ENCODE results near the gene CCNY.

CCNY gene

DNA sequence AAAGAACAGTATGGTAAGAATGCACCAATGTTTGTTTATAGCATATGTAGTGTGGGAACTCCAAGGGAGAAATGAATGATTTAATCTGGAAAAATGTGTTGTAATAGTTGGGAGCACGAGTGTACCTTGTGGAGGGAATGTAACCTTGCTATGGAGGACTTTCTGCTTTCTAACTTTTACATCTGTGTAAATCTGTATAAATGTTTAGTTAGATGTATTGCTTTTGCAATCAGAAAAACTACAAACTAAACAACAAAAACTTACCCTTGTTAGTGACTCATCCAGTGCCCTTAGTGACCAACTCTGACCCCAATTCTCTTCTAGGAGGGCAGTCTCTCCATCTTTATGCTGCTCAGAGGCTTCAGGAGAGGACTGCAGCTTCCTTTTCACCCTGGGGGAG lies 89.3 kb downstream of the CCNY start:
- peak; percentile 18 for DNase-seq (ENCODE audit: low read depth, low spot score)

DNA sequence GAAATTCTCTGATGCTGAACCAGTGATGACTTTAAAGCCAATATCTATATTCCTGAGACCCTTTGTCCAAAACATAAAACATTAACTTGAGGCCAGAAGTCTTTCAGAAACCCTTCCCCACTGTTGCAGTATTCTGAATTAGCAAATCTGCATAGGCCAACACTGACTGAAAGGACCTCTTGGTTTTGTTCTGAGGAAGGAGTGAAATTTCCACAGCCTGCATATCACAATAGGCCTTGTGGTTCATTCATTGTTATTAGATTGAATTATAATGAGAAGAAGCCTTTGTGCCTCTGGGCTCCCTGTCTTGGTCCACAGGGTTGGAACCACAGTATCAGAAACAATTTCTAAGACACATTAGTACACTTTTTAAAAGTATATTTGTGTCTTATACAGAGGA lies 90.3 kb downstream of the CCNY start:
- peak; percentile 12 for DNase-seq (ENCODE audit: low read depth, low spot score)

DNA sequence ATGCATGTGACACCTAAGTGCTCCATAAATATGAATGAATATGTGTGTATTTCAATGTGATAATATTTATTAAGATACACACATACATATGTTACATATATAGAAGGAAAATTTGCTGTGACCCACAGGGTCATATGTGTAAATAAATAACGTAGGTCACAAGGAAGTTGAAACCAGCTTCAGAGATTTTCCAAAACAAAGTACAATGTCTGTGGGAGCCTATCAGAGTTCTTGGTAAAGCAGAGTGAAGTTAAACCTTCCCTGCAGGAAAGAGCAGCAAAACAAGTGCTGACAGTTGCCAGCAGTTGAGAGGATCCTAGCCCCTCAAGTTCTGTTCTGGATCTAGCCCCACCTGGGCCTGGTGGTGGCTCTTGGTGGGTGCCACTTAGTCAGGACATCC lies 91.2 kb downstream of the CCNY start:
- DNase-seq (ENCODE audit: low read depth, low spot score), result no peak

DNA sequence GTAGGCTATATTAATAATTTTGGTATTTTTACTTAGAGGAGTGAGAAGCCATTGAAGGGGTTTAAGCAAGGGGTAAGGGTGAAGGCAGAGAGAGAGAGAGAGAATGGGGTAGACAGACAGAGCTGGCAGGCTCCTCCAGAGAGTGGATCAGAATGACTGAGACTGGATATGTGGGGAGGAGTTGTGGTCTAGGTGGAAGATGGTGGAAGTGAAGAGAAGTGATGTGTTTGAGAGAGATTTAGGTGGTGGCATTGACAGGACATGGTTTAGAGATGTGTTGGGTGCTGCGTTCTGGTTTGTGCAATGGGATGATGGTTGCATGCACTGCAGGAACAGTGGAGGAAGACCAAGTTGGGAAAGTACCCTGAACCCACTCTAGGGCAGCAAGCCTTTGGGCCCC lies 92.2 kb downstream of the CCNY start:
- DNase-seq (ENCODE audit: low read depth, low spot score), result no peak

DNA sequence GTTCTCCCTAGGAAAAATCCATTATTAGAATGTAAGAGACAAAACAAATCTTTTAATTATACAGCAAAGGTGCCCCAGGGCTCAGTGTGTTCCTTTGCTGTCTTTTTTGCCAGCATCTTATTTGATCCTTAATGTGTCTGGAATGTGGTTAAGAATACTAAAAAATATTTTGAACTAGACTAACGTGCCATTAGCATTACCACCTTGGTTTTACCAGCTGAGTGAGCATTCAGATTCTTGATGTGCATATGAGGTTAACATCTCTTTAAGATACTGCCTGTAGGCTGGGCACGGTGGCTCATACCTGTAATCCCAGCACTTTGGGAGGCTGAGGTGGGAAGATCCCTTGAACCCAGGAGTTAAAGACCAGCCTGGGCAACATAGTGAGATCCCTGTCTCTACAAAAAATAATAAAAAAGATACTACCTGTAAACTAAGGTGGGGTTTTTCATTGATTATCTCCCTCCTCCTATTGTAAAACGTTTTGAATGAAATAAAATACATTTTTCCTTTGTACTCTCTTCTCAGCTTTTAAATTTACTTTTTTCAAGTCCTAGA lies 96.6 kb downstream of the CCNY start:
- peak; percentile 66 for DNase-seq (ENCODE audit: low read depth, low spot score)

DNA sequence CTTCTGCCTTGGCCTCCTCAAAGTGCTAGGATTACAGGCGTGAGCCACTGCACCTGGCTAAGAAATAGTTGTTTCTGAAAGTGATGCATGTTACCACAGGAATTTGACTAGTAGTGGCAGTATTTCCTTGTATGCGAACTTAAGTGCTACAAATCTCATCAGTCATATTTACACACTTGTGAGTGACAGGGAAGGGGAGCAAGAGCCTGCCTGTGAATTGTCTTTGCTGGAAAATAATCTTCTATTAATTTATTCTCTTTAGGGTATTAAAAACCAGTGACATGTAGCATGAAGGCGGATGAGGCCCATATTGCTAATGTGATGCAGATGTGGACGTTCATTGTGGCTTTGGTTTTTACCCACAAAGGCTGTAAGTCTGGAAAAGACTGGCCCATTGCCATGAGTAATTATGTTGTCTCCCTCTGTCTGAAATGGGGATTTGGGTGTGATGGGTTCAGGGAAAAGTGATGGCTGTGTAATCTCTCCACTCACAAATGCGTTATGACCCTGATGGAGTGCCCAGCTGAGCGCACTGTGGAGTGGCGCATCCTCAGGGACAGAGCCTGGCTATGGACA lies 97.6 kb downstream of the CCNY start:
- peak; percentile 95 for DNase-seq (ENCODE audit: low read depth, low spot score)

DNA sequence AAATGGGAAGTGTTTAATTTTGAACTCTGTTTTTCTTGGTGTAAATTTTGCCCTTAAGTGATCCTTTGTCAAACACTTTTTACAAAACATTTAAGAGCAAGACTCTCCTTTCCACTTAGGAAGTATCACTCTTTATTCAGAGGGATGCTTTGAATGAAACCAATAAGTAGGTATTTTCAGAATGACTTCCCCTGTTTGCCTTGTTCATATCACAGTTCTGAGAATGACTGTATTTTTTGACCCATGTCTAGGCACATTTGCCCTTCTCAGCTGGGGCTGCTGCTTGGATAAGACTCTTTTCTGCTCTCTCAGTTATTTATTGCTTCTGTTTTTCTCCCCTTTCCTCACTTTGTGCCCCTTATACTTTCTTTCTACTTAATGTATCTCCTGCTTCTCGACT lies 98.2 kb downstream of the CCNY start:
- DNase-seq (ENCODE audit: low read depth, low spot score), result no peak

DNA sequence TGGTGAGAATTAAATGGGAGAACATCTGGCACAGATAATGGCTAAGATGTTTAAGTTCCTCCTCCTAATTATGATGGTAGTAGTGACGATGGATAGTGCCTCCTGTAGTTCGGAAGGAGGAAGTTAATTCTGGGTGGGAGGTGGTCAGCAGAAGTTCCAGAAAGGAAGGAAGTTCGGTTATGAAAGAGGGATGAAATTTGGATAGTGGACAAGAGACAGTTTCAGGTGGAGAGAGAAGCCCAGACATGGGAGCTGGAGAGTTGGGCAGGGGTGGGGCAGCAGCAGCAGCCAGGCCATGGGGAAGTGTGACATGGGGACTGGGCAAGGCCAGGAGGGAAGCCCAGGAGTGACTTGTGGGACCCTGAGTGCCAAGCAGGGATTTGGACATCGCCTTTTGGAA lies 99.5 kb downstream of the CCNY start:
- DNase-seq (ENCODE audit: low read depth, low spot score), result no peak

DNA sequence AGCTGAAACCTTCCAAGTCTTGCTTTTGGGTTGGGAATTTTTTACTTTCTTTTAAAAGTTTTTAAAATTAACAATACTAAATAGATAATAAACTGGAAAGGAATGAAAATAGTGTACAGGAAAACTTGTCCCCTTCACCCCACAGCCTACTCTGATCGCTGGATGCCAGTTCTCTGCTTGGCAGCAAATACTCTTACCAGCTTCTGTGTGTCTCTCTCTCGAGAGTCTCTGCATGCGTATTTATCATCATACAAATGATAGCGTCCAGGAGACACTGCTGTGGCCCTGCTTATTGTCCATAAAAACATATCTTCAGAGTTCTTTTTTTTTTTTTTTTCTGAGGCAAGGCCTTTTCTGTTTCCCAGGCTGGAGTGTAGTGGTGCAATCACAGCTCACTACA lies 101.5 kb downstream of the CCNY start:
- DNase-seq (ENCODE audit: low read depth, low spot score), result no peak

DNA sequence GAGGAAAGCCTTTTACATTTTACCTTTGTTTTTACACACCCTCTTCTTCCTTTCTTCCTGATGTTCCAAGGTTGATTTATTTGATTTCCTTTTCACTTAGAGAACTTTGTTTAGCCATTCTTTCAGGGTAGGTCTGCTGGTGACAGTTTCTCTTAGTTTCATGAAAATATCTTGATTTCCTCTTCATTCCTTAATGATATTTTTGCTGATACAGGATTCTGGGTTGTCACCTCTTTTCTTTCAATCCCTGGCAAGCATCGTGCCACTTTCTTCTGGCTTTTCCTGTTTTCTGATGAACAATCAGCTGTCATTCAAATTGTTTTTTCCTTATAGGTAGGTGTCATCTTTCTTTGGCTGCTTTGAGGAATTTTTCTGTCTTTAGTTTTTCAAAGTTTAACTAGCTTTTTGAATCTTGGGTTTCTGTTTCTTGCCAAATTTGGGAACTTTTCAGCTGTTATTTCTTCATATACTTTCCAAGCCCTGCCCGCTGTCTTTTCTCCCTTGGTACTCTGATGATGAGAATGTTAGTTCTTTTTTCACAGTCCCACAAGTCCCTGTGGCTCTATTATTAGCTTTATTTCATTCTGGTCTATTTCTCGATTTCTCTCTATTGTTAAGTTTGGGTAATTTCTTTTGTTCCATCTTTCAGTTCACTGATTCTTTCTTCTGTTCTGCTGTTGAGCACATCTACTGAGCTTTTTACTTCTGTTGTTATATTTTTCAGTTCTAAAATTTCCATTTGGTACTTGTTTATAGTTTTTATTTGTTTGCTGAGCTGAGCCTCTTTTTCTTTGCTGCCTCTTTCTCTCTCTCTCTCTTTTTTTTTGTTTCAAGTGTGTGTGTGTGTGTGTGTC lies 102.6 kb downstream of the CCNY start:
- DNase-seq (ENCODE audit: low read depth, low spot score), result no peak

DNA sequence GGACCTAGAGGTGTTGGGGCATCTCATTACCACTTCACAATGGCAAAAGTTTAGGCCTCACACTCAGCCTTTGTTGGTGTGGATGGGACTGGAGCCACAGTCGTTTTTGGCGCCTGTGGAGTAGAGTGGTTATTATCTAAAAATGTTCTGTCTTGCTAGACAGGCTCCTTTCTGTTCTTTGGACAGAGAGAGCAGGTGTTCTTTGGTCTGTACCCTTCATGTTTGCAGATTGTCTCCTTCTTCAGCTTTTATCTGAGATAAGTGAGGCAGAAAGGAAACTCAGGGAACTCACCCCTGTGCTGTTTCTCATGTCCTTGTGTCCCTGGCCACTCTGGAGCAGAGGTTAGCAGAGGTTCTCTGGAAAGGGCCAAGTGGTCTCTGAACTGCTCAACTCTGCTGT lies 103.7 kb downstream of the CCNY start:
- DNase-seq (ENCODE audit: low read depth, low spot score), result no peak

DNA sequence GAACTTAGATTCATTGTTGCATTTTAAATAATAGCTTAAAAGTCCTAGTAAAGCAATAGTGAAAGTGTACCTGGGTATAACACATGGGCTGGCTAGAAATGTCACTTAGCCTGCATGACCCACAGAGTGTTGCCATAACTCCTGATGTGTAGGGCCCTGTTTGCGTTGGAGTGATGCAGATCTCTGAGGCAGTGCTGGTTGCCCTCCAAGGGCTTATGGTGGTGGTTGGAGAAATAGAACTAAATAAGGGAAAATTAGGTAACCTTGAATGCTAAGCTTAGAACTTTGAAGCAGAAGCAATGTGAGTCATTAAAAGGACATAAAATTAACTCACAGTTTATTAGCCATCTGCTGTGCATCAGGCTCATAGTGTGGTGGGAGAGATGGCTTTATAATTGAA lies 105.7 kb downstream of the CCNY start:
- DNase-seq (ENCODE audit: low read depth, low spot score), result no peak

DNA sequence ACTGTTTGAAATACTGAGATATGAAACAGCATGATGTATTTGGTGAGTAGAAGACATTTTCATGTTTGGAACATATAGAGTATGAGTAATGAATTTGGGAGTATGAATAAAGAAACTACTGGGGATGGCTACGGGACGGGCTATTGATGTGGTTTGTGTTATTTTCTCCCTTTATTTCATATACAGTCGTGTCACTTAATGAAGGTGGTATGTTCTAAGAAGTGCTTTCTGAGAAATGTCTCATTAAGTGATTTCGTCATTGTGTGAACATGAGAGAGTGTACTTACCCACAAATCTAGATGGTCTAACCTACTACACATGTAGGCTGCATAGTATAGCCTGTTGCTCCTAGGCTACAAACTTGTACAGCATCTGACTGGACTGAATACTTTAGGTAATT lies 106.3 kb downstream of the CCNY start:
- no peak for DNase-seq (ENCODE audit: low read depth, low spot score)

DNA sequence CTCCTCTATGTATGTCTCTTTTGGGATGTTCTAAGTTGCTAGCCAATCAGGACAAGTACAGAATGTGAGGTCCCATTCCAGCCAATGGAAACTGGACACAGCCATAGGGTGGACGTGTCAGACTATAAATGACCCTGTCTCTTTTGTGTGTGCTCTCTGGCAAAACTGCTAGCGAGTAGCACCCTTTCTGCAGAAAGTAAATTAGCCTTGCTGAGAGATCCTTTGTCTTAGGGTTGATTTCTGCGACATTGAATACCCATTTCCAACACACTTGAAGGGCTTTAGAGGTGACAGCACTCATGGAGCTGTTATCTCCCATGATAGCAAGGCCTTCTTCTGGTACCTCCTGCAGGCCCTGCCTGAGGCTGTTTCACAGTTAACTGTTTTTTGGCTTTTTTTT lies 107.5 kb downstream of the CCNY start:
- no peak for DNase-seq (ENCODE audit: low read depth, low spot score)

DNA sequence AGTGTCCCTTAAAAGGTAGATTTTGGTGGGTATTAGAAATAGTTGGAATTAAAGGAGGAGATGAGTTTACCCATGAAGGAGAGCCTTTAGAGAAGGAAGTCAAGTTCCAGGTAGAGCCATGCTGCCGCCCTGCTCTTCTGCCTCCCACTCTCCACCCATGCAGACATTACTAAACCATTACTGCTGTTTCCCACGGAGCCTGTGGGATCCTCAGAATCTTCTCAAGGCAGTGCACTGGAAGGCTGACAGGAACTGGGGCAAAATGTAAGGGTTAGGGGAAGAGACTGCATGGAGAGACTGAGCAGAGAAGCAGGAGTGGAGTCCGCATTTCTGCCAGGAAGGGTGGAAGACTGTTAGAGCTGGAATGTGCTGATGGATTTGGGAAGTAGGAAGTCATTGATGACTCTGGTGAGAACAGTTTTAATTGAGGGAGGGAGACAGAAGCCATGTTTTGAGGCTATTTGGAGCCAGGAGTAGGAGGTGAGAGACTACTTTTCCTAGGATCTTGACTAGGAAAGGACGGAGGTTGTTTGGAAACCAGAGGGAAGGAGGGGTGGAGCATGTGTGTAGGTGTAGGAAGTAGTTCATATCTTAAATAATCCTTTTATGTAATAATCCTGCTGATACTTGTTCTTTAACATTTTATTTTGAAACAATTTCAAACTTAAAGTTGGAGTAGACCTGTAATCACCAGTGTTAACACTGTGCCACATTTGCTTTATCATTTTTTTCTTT lies 109.0 kb downstream of the CCNY start:
- DNase-seq (ENCODE audit: low read depth, low spot score), result no peak

DNA sequence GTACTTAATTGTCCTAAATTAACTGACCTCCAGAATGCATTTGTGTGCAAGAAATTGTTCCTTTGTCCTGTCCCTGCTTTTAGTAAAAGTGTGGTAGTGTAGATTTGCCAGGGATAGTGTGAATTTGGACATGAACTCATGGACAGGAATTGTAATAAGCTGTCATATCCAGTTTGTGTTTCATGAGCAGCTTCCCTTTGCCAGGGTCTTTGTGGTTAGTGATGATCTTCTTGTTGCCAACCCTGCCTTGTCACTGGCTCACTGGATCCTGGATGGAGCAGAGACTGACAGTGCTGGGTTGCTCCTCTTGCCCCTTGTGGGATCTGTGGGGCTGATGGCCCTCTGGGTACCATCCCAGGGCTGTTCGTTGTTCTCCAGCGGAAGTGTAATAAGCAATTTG lies 110.1 kb downstream of the CCNY start:
- no peak for DNase-seq (ENCODE audit: low read depth, low spot score)

DNA sequence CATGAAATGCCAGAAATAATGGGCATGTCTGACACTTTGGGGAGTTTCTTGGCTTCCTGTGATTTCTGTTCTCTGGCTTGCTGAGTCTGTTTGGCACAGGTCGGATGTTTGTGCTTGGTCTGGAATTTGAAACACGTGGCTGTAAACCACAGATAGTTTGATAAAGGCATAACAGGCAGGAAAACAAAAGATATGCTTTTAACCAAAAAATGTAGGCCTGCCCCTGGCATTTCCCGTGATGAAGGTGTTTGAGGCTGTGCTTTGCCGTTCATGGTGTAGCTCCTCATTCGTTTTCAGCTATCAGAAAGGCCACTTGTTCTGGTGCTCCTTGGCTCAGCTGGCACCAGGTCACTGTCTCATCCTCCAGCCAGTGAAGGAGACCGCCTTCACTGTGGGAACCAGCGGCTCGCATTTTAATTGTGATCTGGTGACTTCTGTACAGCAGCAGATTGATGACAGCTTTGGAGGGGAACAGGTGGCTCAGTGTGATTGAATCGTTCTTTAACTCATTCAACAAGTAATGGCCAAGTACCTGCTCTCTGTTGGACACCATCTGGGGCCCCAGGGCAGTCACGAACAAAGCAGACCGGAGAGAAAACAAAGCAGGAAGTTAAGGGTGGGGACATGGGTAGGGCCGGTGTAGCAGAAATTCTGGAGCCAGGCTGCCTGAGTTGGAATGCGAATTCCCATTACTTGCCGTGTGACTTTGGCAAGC lies 111.5 kb downstream of the CCNY start:
- peak; percentile 91 for DNase-seq (ENCODE audit: low read depth, low spot score)

DNA sequence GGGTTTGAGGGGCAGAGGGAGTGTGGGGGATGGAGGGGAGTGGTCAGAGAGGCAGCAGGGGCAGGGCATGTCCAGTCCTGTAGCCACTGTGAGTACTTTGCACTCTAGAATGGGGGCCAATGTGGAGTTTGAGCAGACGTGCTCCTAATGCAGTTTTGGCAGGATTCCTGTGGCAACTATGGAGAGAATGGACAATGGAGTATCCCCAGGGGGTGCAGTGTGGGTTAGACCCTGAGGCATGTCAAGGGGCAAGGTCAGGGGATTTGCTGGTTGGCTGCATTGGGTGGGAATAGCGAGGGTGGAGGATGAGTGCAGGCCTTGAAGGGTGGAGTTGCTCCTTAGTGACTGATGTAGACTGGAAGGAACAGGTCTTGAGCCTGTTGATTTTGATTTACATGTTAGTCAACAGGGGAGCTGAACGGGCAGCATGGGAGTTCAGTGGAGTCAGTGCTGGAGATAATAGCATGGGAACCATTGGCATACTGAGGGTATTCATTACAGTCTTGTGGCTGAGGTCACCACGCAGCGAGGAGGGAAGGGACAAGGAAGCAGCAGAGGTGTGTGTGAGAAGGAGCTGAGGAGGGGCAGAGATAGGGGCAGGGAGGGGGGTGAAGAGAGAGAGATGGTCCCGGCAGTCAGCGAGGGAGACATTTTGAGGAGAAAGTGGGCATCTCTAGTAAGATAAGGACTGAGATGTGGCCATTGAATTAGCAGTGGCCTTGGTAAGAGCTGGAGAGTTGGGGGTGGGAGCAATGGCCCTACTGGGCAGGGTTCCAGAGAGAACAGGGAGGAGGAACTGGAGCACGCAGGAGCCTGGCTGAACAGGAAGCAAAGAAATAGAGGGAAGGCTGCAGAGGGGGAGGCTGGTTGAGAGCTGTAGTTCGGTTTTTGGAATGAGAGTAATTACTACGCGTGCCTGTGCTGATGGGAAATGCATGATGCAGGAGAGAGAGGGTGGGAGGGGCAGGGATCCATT lies 112.7 kb downstream of the CCNY start:
- DNase-seq (ENCODE audit: low read depth, low spot score), result no peak

DNA sequence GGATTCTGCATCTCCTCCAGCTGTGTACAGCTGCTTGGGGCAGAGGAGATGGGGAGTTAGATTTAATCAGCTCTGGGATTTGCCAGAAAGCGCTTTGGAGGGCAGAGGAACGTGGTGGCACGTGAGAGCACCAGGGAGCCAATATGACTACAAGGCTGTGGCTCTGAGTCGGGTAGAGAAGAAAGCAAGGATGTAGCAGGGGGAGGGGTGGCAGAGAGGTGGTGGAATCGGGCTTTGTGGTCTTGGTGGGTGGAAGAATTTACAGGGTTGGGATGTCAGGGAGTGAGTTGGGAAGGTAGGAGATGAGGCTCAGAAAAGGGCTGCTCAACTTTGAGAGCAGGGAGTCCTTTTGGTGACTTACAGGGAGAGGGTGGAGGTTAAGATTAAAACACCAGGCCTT lies 113.6 kb downstream of the CCNY start:
- no peak for DNase-seq (ENCODE audit: low read depth, low spot score)

DNA sequence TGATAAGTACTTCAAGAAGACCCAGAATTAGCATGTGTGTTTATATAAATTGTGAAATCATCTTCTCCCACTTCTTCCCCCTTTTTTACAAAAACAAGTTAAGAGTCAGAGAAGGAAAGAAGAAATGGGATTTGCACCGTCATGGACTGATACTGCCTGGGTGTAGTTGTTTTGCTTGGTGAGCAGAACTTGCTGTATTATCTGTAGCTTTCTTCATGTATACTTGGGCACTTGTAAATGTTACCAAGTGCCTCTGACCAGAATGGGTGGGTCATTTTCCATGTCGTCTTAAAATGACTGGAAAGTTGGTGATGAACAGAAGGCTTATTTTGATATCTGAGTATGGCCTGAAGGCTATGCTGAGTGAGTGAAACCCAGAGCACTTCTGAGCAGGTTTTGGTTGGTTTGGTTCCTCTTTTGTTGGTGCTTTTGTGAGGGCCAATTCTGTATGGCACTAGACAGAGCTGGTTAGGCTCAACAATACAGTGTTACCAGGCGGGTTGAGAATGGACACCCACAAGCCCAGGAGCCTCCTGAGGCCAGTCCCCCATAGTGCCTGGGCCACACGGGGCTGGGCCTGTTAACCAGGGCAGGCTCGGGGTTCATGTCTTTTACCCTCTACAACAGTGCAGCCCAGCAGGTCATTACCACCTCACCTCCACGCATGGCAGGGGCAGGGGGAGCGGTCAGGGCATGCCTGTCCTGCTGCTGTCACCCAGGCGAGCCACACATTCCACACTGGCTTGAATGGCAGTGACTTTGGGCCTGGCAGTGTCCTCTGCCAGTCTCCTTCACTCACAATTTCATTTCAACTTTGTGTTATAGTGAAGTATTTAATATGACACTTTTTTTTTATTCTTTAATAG lies 115.1 kb downstream of the CCNY start:
- no peak for DNase-seq (ENCODE audit: low read depth, low spot score)

All from astrocyte of the hippocampus (primary cell).